HG02571 (cell line): ENCODE measurements around the gene GLYATL1.
"Not testable (repeated sequence)": the region's sequence is repeated elsewhere in the genome, so short reads cannot be mapped to it uniquely, and the experiment has no call there.

ENCODE experiments used
- ATAC-seq: cut with Tn5 transposase; IDR thresholded peaks from one replicate; pipeline ENCODE4 v1.9.1; 2021; ENCODE audit warnings: mild to moderate bottlenecking, moderate library complexity; ENCODE audit not compliant: unreplicated experiment

The GLYATL1 gene

GRCh38 chr11:58992489-58992888, 53.2 kb downstream of the GLYATL1 start:
- no peak for ATAC-seq

GRCh38 chr11:58994171-58994570, 54.9 kb downstream of the GLYATL1 start:
- ATAC-seq, result no peak

GRCh38 chr11:58998480-58999290, 59.4 kb downstream of the GLYATL1 start:
- ATAC-seq, result no peak

GRCh38 chr11:58999291-58999680, 60.0 kb downstream of the GLYATL1 start:
- peak; percentile 58 for ATAC-seq

GRCh38 chr11:59000003-59000402, 60.7 kb downstream of the GLYATL1 start:
- ATAC-seq, result no peak

- ATAC-seq, result not testable (repeated sequence)
Observed at GRCh38 chr11:59002006-59002405, 62.7 kb downstream of the GLYATL1 start.
